ENCODE results near the gene AK9. TPM values are rescaled to one million over a fixed set of nuclear protein-coding genes. Genes with fewer than 3 reads are reported as not detected.

The AK9 gene
- total and polyA plus RNA-seq, 2 of the 4 experiments (the other 2 are of a cell fraction), result 1.7 to 1.8 TPM

- Histone ChIP-seq H3K4me3 (ENCODE audit: insufficient read depth, low read depth, low read length) (no peak overlapping the region), H2BK20ac (ENCODE audit: low read depth, low read length) (no peak overlapping the region), H3K9ac (ENCODE audit: low read depth, low read length) (no peak overlapping the region), H3K4me2 (ENCODE audit: low read depth, low read length) (no peak overlapping the region), H3K27me3 (ENCODE audit: control insufficient read depth, insufficient read depth, low read length) (no peaks in the 10 kb centered on the region), H3K27ac (ENCODE audit: insufficient read depth, low read length) (no peak overlapping the region), H2BK120ac (ENCODE audit: low read depth, low read length) (no peak overlapping the region), H3K14ac (replicated peaks; ENCODE audit: low read depth, low read length) (no peak overlapping the region), H2BK15ac (ENCODE audit: low read depth, low read length) (no peak overlapping the region), H2AK9ac (replicated peaks; ENCODE audit: low read depth, low read length, poor library complexity) (no peak overlapping the region), H3K79me1 (ENCODE audit: low read depth in 1 of 2, low read length in 2 of 2) (peaks cover 22 to 39% of the 10 kb centered on the region in 2 experiments), H2AFZ (replicated peaks; ENCODE audit: low read length, poor library complexity) (no peak overlapping the region), H4K91ac (ENCODE audit: insufficient read depth, low read depth, low read length) (no peak overlapping the region), H4K8ac (ENCODE audit: low read depth in 2 of 2, low read length in 2 of 2) (no peak overlapping the region), H3K36me3 (ENCODE audit: control insufficient read depth, insufficient read depth, low read length) (peaks cover 52% of the 10 kb centered on the region), H3K56ac (ENCODE audit: extremely low read depth, insufficient read depth, low read length) (no peak overlapping the region), H3K9me1 (ENCODE audit: insufficient read depth, low read length) (peaks cover 14% of the 10 kb centered on the region), H4K20me1 (ENCODE audit: insufficient read depth, low read length) (no peaks in the 10 kb centered on the region; the same call in 1 of the 2 replicates), H2BK5ac (ENCODE audit: low read depth, low read length, poor library complexity, severe bottlenecking) (no peak overlapping the region), H3K4ac (ENCODE audit: low read depth, low read length) (no peak overlapping the region), H3K18ac (ENCODE audit: low read depth, low read length) (no peak overlapping the region), H3K4me1 (ENCODE audit: control insufficient read depth, insufficient read depth, low read length) (peaks cover 5% of the 10 kb centered on the region), H4K5ac (ENCODE audit: low read depth, low read length) (no peak overlapping the region), H3K9me3 (ENCODE audit: control insufficient read depth, insufficient read depth, low read length) (no peaks in the 10 kb centered on the region), H2AK5ac (ENCODE audit: low read depth, low read length) (no peak overlapping the region), H3K23ac (ENCODE audit: low read depth, low read length) (no peak overlapping the region)
- CTCF ChIA-PET, result interaction anchor here (1.3 kb wide), 1 partner anchor 10 kb away, joined by 3 read pairs; no protein-coding TSS in a partner anchor
- no TSS peak for BruUV-seq (replicated peaks)
- POLR2A ChIA-PET (ENCODE audit: unreplicated experiment), result no interaction called here
- intact Hi-C loops (cut with micrococcal nuclease) (no loop called here), dilution Hi-C loops (cut with HindIII; ENCODE audit: low sequenced_read_pairs, unreplicated experiment) (no loop called here), in situ Hi-C loops (cut with MboI; ENCODE audit: low sequenced_read_pairs) (no loop called here)
- ATAC-seq (ENCODE audit: low read depth) (no peak), DNase-seq (no peak)
- WGBS, 2 experiments (ENCODE audit: extremely low coverage in 2 of 2, insufficient read length in 1 of 2), result 100% methylated on average over 1 of the region's 5 CpGs; no CpG with 5 or more reads in 1 of the 2 experiments
- no peak for TF ChIP-seq USF2 (IDR thresholded peaks at IDR 0.05; ENCODE audit: low read depth, low read length)
- no peak for TF ChIP-seq MAZ (IDR thresholded peaks at IDR 0.05; ENCODE audit: borderline replicate concordance, low read depth, low read length)
- no peak for TF ChIP-seq CEBPB (IDR thresholded peaks at IDR 0.05; ENCODE audit: low read depth, low read length)
- TF ChIP-seq MXI1 (IDR thresholded peaks at IDR 0.05; ENCODE audit: borderline replicate concordance, low read depth, low read length), result no peak
- TF ChIP-seq POLR2A (IDR thresholded peaks at IDR 0.05; ENCODE audit: low read depth, low read length), result no peak
- no peak for TF ChIP-seq RAD21 (IDR thresholded peaks at IDR 0.05; ENCODE audit: low read length)
- TF ChIP-seq BHLHE40 (IDR thresholded peaks at IDR 0.05; ENCODE audit: low read depth, low read length), result no peak
- no peak for TF ChIP-seq RFX5 (IDR thresholded peaks at IDR 0.05; ENCODE audit: low read depth, low read length)
- no peak for TF ChIP-seq ELK1 (IDR thresholded peaks at IDR 0.05; ENCODE audit: borderline replicate concordance, low read depth, low read length)
- no peak for TF ChIP-seq MAFK (IDR thresholded peaks at IDR 0.05; ENCODE audit: low read depth, low read length)
- no peak for TF ChIP-seq RCOR1 (IDR thresholded peaks at IDR 0.05; ENCODE audit: insufficient replicate concordance, low read length)
- TF ChIP-seq FOS (IDR thresholded peaks at IDR 0.05; ENCODE audit: low read depth, low read length), result no peak
Observed at GRCh38 chr6:109469591-109470189, 221.3 kb downstream of the AK9 start.
